HG02938 (cell line): ENCODE results near the gene HSFX1.

Source experiments
- ATAC-seq: cut with Tn5 transposase; IDR thresholded peaks from one replicate; pipeline ENCODE4 v1.9.1; 2021; ENCODE audit warnings: mild to moderate bottlenecking, moderate library complexity; ENCODE audit not compliant: unreplicated experiment

The HSFX1 gene

GRCh38 chrX:149803458-149804062, 29.7 kb downstream of the HSFX1 start:
- no peak for ATAC-seq

GRCh38 chrX:149804102-149804501, 30.2 kb downstream of the HSFX1 start:
- no peak for ATAC-seq

- ATAC-seq, result no peak
Measured at GRCh38 chrX:149807747-149808458, 34.0 kb downstream of the HSFX1 start.

GRCh38 chrX:149818652-149819051, 44.8 kb downstream of the HSFX1 start:
- ATAC-seq, result no peak

- no peak for ATAC-seq
Measured at GRCh38 chrX:149819371-149819770, 45.5 kb downstream of the HSFX1 start.

GRCh38 chrX:149825424-149825823, 51.6 kb downstream of the HSFX1 start:
- ATAC-seq, result no peak
